Skeletal muscle tissue (tissue), 4 donors: Measurements from ENCODE around the gene SNX18. TPM values are rescaled to one million over a fixed set of nuclear protein-coding genes. Genes with fewer than 3 reads are reported as not detected.

Experiments used
- H3K27ac ChIP-seq: one replicate; pipeline ENCODE4 v1.7.0; 2013; ENCODE audit warnings: mild to moderate bottlenecking, low read depth, low read length, inconsistent platforms
- H3K27me3 ChIP-seq, 3 donors: one replicate each; pipeline ENCODE4 v1.7.0; 2013; ENCODE audit warnings: low read length in 3 of 3; ENCODE audit not compliant: control insufficient read depth in 3 of 3, insufficient read depth in 3 of 3
- H3K36me3 ChIP-seq, 3 donors: one replicate each; pipeline ENCODE4 v1.7.0; 2013; ENCODE audit warnings: low read length in 3 of 3; ENCODE audit not compliant: control insufficient read depth in 3 of 3, insufficient read depth in 3 of 3
- H3K4me1 ChIP-seq, 3 donors: one replicate each; pipeline ENCODE4 v1.7.0; 2013; ENCODE audit warnings: low read length in 3 of 3, mild to moderate bottlenecking in 3 of 3; ENCODE audit not compliant: control insufficient read depth in 3 of 3, insufficient read depth in 3 of 3
- H3K4me3 ChIP-seq, 3 donors: one replicate each; pipeline ENCODE4 v1.7.0; 2013; ENCODE audit warnings: low read length in 3 of 3
- H3K9ac ChIP-seq, 3 donors: one replicate each; pipeline ENCODE4 v1.7.0; 2013; ENCODE audit warnings: low read length in 3 of 3, mild to moderate bottlenecking in 3 of 3, moderate library complexity in 2 of 3, low read depth in 1 of 3
- H3K9me3 ChIP-seq, 3 donors: one replicate each; pipeline ENCODE4 v1.7.0; 2013; ENCODE audit warnings: low read length in 3 of 3; ENCODE audit not compliant: control insufficient read depth in 3 of 3
- total RNA-seq: library from RNA; depleted of rRNA; stranded (reverse); fragments of >200 nt; gene quantifications from one replicate; pipeline ENCODE4 v1.2.3, GENCODE V29; 2014
- donor health status: Osteomylitis.

SNX18 gene
- total RNA-seq, 1 donor from 2014 or later = 29.2 TPM

DNA sequence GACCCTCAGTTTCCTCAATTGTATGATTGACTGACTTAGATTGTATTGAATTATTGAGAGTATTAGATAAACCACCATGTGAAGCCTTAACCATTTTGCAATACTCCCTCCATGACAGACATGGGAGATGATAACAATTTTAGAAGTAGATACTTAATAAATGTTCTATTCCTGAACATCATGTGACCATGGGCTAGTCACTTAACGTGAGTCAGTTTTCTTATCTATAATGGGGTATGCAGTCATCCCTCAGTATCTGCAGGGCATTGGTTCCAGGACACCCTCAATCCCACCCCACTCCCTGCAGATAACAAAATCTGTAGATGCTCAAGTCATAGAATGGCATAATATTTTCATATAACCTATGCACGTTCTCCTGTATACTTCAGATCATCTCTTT is 31.0 kb downstream of the SNX18 start:
- H3K4me1 ChIP-seq = peaks cover 7 to 13% (median 10%) of the 10 kb centered on the region in 3 donors
- H3K27me3 ChIP-seq = no peaks in the 10 kb centered on the region
- no peaks in the 10 kb centered on the region for H3K36me3 ChIP-seq
- no peak overlapping the region for H3K4me3 ChIP-seq
- H3K9ac ChIP-seq = no peak overlapping the region
- no peak overlapping the region for H3K27ac ChIP-seq
- no peaks in the 10 kb centered on the region for H3K9me3 ChIP-seq

GRCh38 chr5:54551292-54551691 is 33.7 kb downstream of the SNX18 start:
- H3K27ac ChIP-seq = no peak overlapping the region
- no peak overlapping the region for H3K4me3 ChIP-seq
- no peaks in the 10 kb centered on the region for H3K27me3 ChIP-seq
- peaks cover 7 to 13% (median 10%) of the 10 kb centered on the region in 3 donors for H3K4me1 ChIP-seq
- no peak overlapping the region for H3K9ac ChIP-seq
- H3K36me3 ChIP-seq = no peaks in the 10 kb centered on the region
- no peaks in the 10 kb centered on the region for H3K9me3 ChIP-seq

GRCh38 chr5:54551926-54552325 is 34.4 kb downstream of the SNX18 start:
- H3K27me3 ChIP-seq = no peaks in the 10 kb centered on the region
- H3K9me3 ChIP-seq = no peaks in the 10 kb centered on the region
- H3K36me3 ChIP-seq = no peaks in the 10 kb centered on the region
- peaks cover 7 to 13% (median 10%) of the 10 kb centered on the region in 3 donors for H3K4me1 ChIP-seq
- no peak overlapping the region for H3K4me3 ChIP-seq
- H3K9ac ChIP-seq = no peak overlapping the region
- H3K27ac ChIP-seq = no peak overlapping the region

GRCh38 chr5:54552446-54552845 is 34.9 kb downstream of the SNX18 start:
- no peaks in the 10 kb centered on the region for H3K9me3 ChIP-seq
- no peaks in the 10 kb centered on the region for H3K36me3 ChIP-seq
- H3K4me3 ChIP-seq = no peak overlapping the region
- peaks cover 7 to 13% (median 9%) of the 10 kb centered on the region in 3 donors for H3K4me1 ChIP-seq
- H3K9ac ChIP-seq = no peak overlapping the region
- H3K27ac ChIP-seq = no peak overlapping the region
- H3K27me3 ChIP-seq = no peaks in the 10 kb centered on the region

DNA sequence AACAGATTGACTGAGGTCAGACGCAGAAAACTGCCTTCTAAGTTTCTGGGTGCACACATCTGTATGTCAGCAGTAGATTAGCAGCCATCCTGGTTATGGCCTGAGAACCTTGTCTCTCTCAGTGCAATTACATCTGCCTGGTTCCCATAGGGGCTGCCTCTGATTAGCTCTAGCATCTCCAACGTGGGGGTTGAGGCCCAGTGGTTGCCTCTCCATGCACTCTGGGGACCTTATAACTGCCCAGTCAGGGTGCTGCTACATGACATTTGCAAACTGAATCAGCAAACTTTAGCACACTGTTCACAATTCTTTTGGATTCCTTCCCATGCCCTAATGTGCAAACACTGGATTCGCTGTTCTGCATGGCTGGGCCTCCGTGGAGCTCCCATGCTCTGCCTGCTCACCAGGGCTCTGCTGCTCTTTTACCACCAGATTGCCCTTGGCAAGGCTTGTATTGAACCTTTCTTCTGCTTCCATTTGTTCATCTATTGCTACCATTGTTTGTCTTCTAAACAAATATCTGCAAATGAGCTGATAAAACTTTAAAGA is 36.2 kb downstream of the SNX18 start:
- H3K9ac ChIP-seq = no peak overlapping the region

GRCh38 chr5:54556141-54556540 is 38.6 kb downstream of the SNX18 start:
- H3K9ac ChIP-seq = no peak overlapping the region
- no peaks in the 10 kb centered on the region for H3K36me3 ChIP-seq

More for the DNA sequence above, 36.2 kb downstream of the SNX18 start:
- Histone ChIP-seq H3K36me3 (no peaks in the 10 kb centered on the region), H3K9me3 (no peaks in the 10 kb centered on the region), H3K4me3 (no peak overlapping the region), H3K27me3 (no peaks in the 10 kb centered on the region), H3K27ac (no peak overlapping the region), H3K4me1 (no peaks in the 10 kb centered on the region)

GRCh38 chr5:54558362-54558761 is 40.8 kb downstream of the SNX18 start:
- Histone ChIP-seq H3K9me3 (no peaks in the 10 kb centered on the region), H3K4me1 (no peaks in the 10 kb centered on the region), H3K4me3 (no peak overlapping the region), H3K36me3 (no peaks in the 10 kb centered on the region), H3K27me3 (no peaks in the 10 kb centered on the region), H3K9ac (no peak overlapping the region), H3K27ac (no peak overlapping the region)

More at GRCh38 chr5:54556141-54556540, 38.6 kb downstream of the SNX18 start:
- no peak overlapping the region for H3K27ac ChIP-seq
- no peaks in the 10 kb centered on the region for H3K27me3 ChIP-seq
- H3K4me1 ChIP-seq = no peaks in the 10 kb centered on the region
- H3K4me3 ChIP-seq = no peak overlapping the region
- H3K9me3 ChIP-seq = no peaks in the 10 kb centered on the region

GRCh38 chr5:54561651-54562050 is 44.1 kb downstream of the SNX18 start:
- no peaks in the 10 kb centered on the region for H3K27me3 ChIP-seq
- H3K9ac ChIP-seq = no peak overlapping the region
- no peak overlapping the region for H3K4me3 ChIP-seq
- no peaks in the 10 kb centered on the region for H3K36me3 ChIP-seq
- H3K27ac ChIP-seq = no peak overlapping the region
- H3K9me3 ChIP-seq = no peaks in the 10 kb centered on the region
- H3K4me1 ChIP-seq = no peaks in the 10 kb centered on the region

- no peaks in the 10 kb centered on the region for H3K36me3 ChIP-seq
Measured at GRCh38 chr5:54563083-54563761, 45.7 kb downstream of the SNX18 start.

DNA sequence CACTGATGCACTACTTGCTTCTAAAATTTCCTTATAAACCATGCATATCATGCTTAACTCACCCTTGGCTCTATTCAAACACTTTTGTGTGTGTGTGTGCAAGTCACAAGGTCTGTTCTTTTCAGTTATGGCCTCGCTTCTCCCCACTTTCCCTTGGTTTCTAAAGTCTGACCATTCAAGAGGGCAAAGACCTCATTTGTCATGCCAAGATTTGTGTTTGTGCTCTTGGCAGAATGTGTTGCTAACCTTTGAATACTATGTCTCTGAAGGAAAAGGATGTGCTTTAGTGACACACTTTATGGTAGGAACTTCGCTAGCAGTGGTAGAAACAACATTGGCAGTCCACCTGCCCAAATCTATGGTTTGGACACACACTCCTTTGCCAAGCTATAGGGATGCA is 50.4 kb downstream of the SNX18 start:
- no peak overlapping the region for H3K4me3 ChIP-seq
- peaks cover 0 to 2% (median 0%) of the 10 kb centered on the region in 3 donors for H3K9me3 ChIP-seq
- no peak overlapping the region for H3K9ac ChIP-seq
- H3K36me3 ChIP-seq = no peaks in the 10 kb centered on the region
- no peak overlapping the region for H3K27ac ChIP-seq
- H3K27me3 ChIP-seq = no peaks in the 10 kb centered on the region
- peaks cover 0 to 7% (median 0%) of the 10 kb centered on the region in 3 donors for H3K4me1 ChIP-seq

More at GRCh38 chr5:54563083-54563761, 45.7 kb downstream of the SNX18 start:
- H3K4me1 ChIP-seq = no peaks in the 10 kb centered on the region
- H3K9me3 ChIP-seq = peaks cover 0 to 2% (median 0%) of the 10 kb centered on the region in 3 donors
- H3K4me3 ChIP-seq = no peak overlapping the region
- no peak overlapping the region for H3K27ac ChIP-seq
- no peak overlapping the region for H3K9ac ChIP-seq
- H3K27me3 ChIP-seq = no peaks in the 10 kb centered on the region
